Measurements from ENCODE around the gene CD44.

GRCh38 chr11:35197292-35197691, 58.3 kb downstream of the CD44 start:
- TF ChIP-seq POLR2A (IDR thresholded peaks at IDR 0.05) (no peak), EP300 (IDR thresholded peaks at IDR 0.05) (no peak)

All from gastroesophageal sphincter (tissue), 2 donors.